RCC 7860 (cell line): ENCODE measurements around the gene SGSM1.
"Not testable (repeated sequence)": the region's sequence is repeated elsewhere in the genome, so short reads cannot be mapped to it uniquely, and the experiment has no call there.

Experiments
- DNase-seq: peaks from one replicate; pipeline ENCODE4 v3.0.0-alpha.2; 2015; ENCODE audit warnings: low spot score
- FAIRE-seq: peaks from 2 replicates; lab custom pipeline; 2012; peaks lifted over from hg19 to GRCh38; lab: Jason Lieb, UNC

The SGSM1 gene

DNA sequence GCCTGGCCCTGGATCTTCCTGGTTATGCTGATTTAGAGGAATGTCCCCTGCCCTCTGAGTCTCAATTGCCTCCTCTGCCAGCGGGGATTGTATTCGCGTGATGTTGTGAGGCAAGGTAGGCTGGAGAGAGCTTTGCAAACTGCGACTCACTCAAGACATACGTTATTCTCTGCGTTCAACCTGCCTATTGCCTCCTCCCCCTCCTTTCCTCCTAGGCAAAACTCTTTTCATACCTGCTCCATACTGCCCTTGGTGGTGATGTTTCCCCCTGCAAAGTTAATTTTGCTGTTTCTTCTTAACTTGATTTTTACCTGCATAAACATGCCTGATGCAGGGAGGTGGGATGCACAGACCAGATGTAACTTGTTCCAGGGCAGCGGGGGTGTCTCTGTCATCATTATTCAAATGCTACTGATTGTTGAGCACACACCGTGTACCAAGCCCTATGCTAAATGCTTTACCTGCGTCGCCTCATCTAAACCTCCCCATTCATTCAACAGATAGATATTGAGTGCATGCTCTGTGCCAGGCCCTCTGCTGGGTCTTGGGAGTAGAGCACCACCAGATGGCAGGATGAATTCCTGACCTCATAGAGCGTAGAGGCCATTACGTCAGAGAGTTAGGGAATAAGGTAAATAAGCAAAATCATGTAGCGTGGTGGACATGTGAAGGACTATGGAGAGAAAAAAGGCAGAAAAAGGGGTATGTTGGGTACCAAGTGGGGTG lies 29.0 kb downstream of the SGSM1 start:
- DNase-seq (no peak), FAIRE-seq (no peak)

DNA sequence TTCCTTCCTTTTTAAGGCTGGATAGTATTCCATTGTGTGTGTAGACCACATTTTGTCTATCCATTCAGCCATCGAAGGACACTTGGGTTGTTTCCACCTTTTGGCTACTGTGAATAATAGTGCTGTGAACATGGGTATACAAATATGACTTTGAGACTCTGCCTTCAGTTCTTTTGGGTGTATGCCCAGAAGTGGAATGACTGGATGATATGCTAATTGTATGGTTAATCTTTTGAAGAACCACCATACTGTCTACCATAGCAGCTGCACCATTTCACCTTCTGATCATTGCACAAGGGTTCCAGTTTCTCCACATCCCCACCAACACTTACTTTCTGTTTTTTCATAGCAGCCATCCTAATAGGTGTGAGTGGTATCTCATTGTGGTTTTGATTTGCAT lies 30.3 kb downstream of the SGSM1 start:
- FAIRE-seq = no peak
- no peak for DNase-seq

DNA sequence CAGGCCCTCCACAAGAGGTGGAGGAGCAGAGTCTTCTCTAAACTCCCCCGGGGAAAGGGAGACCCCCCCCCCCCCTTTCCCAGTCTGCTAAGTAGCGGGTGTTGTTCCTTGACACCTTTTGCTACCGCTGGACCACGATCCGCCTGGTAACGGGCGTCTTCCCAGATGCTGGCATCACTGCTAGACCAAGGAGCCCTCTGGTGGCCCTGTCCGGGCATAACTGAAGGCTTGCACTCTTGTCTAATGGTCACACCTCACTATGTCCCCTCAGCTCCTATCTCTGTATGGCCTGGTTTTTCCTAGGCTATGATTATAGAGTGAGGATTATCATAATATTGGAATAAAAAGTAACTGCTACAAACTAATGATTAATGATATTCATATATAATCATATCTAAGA lies 31.5 kb downstream of the SGSM1 start:
- DNase-seq, FAIRE-seq: not testable (repeated sequence)

DNA sequence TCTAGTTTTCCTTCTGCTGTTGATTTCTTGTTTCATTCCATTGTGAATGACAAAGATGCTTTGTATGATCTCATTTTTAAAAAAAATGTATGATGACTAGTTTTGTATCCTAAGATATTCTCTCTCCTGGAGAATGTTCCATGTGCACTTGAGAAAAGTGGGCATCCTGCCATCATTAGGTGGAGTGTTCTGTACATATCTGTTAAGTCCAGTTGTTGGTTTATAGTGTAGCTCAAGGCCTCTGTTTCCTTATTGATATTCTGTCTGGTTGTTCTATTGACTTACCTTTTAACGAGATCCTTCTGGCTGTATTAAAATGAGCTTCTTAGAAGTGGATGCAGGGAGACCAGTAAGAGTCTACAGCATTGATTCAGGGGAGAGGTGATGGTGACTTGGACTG lies 35.2 kb downstream of the SGSM1 start:
- FAIRE-seq = no peak
- DNase-seq = no peak

DNA sequence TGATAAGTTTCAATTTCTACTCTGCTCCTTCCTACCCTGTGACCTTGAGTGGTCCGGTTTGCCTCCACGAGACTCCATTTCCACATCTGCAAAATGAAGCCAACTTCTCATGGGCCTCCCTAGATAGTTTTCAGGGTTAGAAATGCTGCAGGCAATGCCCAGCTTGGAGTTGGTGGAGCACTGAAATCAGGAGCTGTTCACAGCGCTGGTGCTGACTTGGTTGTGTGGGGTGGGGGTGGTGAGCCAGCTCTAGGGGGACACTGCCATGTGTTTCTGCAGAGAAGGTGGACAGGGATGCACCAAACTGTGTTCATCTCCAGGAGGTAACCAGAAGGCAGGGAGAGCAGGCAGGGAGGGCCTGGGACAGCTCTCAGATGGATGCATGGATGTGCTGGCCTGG lies 37.0 kb downstream of the SGSM1 start:
- no peak for FAIRE-seq
- no peak for DNase-seq

DNA sequence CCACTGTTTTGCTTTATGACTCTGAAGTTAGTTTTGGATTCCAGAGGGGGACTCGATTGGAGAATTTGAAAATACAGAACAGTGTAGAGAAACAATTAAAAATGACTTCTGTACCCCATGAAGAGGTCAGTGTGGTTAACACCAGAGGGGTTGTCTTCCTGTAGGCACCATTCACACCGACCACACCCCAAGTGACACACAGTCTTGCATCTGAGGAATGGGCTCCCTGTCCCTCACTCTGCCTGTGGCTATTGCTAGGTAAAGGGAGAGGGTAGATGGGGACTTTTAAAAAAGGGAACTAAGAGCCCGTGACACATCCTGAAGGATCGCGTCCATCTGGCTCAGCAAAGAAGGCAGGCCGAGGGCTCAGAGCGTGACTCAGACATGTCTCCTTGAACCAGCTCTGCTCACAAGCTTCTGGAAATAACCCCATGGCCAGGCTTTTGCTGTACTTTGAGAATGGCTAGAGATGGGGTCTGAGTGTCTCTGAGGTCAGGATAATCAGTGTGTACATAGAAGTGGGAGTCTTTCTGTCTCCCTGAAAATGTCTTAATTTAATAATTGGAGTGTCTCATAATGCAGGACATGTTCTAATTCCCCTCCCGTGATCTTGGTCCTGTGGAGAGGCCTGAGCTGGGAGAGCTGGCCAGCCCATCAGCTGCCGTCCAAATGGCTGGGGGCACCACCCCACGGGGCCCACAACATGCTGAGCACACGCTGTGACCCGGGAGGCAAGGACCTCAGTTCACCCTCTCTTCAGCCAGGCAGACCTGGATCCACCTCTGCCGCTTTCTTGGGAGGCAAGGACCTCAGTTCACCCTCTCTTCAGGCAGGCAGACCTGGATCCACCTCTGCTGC lies 39.3 kb downstream of the SGSM1 start:
- FAIRE-seq (no peak), DNase-seq (no peak)

DNA sequence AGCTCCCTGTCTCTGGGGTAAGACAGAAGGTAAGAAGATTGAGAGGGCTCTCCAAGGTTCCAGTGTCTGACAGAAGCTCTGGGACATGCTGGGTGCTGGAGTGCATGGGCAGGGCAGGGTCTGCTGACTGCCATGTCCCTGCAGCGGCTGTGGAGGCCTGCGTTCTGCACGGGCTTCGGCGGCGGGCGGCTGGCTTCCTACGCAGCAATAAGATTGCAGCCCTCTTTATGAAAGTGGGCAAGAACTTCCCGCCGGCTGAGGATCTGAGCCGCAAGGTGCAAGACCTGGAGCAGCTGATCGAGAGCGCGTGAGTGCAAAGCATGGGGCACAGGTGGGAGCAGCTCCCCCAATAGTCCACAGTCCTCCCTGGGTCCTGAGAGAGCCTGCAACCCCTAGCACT lies 41.5 kb downstream of the SGSM1 start:
- no peak for FAIRE-seq
- no peak for DNase-seq

DNA sequence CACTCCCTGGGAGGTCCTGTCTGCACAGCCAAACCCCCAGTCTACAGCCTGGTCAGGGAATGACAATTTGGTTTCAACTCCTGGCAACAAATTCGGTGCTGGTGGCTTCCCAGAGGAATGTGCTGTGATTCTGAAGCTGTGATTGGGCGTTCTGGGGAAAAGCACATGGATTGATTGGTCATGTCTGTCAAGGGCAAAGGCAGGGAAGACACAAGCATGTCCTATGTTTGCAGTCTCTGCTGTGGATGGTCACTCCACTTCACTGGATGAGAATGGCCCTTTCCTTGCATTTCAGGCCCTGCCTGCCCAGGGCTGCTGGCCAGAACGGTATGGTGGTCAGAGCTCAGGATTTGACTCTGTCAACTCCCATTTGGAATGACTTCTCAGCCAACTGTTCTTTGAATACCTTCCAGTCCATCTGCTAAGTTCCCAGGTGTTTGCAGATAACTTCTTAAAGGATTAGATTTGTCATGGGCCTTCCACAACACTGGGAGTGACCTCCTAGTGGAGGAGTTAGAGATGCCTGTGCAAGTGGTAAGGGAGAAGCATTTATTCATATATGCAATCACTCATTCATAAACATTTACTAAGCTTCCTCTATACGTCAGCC lies 42.7 kb downstream of the SGSM1 start:
- no peak for FAIRE-seq
- DNase-seq = no peak

DNA sequence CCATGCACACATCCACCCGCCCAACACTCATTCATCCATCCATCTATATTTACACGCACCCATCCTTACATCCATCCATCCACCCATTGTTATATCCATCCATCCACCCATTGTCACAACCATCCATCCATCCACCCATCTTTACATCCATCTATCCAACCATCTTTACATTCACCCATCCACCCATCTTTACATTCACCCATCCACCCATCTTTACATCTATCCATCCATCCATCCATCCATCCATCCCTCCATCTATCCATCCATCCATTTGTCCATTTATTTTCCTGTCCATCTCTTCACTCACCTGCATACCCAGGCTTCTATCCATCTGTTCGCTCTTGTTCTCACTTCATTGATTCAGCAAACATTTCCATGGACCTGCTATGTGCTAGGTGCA lies 49.8 kb downstream of the SGSM1 start:
- DNase-seq (no peak), FAIRE-seq (no peak)

DNA sequence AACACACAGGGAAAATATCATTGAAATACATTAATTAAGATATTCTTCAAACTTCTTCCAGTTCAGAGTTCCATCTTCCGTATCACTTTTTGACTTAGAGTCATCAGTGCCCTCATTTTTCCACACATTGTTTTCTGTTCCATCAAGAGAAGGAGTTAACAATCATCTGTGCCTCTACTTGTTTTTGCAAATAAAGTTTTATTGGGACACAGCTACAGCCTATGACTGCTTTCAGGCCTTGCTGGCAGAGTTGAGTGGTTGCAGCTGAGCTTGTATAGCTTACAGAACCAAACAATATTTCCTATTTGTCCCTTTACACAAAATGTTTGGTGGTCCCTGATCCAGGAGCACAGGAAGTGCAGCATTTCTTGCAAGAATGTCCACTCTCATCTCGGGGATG lies 51.6 kb downstream of the SGSM1 start:
- FAIRE-seq = no peak

DNA sequence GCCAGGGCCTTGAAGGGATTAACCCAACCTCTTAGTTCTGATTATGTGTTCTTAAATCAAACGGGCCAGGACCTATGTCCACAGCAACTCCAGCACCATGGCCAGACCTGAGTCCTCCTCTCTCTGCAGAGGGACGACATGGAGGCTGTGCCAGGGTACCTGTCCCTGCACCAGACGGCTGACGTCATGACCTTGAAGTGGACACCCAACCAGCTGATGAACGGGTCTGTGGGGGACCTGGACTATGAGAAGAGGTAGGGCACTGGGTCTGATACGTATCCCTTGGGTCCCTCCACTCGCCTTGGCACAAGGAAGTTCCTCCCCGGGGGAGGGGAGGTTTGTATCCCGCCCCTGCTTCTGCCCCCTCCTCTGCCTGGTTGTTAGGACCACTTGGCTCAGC lies 53.6 kb downstream of the SGSM1 start:
- FAIRE-seq = no peak
- DNase-seq = no peak

More for the DNA sequence above, 51.6 kb downstream of the SGSM1 start:
- no peak for DNase-seq

DNA sequence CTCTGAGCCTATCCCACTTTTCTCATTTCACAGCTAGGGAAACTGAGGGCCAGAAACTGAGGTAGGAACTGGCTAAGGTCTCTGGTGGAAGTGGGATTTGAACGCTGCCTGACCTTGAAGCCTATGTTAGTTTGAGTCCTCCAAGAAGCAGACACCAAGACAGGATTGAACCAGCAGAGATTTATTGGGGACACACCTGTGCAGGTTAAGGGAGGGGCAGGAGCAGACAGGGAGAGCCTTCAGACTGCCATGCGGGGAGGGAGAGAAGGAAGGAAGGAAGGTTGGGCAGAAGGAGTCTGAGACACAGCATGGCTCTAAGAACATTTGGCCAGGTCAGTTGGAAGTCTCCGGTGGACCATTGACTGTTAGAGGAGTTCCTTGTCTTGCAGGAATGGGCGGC lies 59.5 kb downstream of the SGSM1 start:
- FAIRE-seq (no peak), DNase-seq (no peak)

DNA sequence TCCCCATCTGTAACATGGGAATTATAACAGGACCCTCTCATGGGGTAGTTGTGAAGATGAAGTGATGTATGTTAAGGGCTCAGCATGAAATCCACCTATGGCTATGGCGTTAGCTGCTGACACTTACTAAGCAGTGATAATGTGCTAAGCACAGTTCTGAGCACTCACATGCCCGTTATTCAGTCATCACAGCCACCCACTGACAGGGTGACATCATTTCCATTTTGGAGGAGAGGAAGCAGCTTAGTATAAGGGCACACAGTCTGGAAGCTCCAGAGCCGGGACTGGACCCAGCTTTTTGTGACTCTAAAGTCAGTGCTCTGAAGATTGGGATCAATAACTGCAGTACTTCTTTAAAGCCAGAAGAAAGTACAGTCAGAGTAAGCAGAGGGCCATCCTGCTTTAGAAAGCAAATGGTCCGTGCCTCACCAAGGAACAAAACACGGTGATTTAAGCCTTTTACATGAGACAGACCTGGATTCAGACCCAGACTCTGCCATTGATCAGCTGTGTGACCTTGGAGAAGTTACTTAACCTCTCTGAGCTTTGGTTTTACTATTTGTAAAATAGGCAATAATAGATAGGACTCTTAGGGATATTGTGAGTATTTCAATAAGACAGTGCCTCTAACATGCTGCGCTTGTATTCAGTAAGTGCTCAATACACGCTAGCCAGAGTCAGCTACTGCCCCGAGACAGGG lies 61.5 kb downstream of the SGSM1 start:
- FAIRE-seq (no peak), DNase-seq (no peak)

DNA sequence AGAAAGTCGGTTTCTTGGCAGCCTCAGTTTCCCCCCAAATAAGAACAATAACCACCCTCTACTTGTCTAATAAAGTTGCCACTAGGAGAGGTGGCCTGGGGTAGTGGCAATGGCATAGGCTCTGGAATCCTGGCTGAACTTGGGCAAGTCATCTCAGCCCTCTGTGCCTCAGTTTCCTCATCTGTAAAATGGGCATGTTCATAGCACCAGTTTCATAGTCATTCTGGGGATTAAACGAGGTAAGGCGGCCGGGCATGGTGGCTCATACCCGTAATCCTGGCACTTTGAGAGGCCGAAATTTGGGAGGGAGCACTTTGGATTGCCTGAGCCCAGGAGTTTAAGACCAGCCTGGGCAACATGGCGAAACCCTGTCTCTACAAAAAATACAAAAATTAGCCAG lies 63.0 kb downstream of the SGSM1 start:
- DNase-seq (no peak), FAIRE-seq (no peak)

DNA sequence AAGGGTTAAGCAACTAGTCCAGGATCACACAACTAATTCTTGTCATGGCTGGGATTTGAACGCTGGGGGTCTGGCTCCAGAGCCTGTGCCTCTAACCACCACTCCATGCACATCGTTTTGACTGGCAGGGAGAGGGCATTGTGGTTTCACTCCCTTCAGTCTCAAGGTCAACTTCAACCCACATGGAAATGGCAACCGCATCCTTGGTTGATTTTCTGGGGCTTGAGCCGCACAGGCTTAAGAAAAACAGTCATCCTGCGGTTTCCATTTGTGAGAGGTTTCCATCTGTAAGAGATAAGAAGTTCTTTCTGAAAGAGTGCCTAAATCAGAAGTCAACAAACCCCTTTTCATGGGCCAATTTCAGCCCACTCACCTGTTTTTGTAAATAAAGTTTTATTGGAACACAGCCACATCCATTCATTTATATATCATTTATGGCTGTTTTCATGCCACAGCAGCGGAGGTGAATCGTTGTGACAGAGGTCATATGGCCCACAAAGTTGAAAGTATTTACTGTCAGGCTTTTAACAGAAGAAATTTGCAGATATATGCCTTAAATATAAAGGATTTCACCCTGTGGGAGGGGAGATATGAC lies 65.7 kb downstream of the SGSM1 start:
- DNase-seq = no peak
- FAIRE-seq = no peak

DNA sequence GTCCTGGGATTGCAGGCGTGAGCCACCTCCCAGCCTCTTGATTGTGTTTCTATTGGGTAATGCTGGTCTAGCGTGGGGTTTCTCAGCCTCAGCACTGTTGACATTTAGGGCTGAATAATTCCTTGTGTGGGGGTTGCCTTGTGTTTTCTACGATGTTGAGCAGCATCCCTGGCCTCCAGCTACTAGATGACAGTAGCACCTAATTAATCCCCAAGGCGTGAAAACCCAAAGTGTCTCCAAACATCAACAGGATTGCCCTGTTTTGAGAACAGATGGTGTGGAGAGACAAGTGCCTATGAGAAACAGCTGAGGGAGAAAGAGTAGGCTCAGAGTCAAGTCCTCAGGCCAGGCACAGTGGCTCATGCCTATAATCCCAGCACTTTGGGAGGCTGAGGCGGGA lies 67.2 kb downstream of the SGSM1 start:
- no peak for FAIRE-seq
- no peak for DNase-seq

DNA sequence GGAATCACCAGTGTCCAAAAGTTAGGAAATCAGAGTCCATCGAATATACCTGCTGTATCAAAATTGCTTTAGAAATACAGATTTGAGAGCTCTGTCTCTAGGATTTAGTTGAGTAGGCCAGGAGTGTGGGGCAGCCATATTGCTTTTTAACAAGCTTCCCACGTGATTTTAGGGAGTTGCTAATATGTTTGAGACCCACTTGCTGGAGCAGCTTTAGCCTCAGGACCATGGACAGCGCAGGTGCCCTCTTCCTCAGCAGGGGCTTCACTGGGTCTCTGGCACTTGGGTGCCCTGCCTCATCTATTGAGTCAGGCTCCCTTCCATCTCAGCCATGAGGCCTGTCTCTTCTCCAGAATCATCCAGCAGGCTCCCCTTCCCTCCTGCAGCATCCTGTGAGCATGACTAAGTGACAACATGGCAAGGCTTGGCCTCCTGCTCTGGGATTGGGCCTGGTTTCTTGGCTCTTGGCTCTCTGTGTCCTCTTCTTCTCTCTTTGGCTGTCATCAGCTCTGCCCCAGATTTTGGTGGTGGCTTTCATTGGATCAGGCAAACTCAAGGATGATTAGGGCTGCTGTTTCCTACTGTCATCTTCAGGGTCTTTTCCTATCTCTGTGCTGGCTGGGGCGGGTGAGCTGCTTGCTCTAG lies 70.0 kb downstream of the SGSM1 start:
- FAIRE-seq = no peak
- DNase-seq = no peak

DNA sequence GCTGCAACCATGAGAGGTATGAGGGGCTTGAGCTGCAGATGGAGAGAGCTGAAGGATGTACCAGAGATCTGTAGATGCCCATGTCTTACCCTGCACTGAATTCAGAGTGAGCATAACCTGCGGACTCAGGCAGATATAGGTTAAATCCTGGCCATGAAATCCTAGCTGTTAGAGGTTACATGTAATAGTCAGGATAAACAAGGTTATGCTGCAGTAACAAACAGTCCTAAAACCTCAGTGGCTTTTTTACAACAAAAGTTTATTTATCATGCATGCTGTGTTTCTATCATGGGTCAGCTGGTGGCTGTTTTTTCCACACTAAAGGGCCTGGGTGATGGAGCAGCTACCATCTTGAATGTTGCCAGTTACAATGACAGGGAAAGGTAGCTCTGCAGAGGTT lies 70.7 kb downstream of the SGSM1 start:
- FAIRE-seq (no peak), DNase-seq (no peak)

DNA sequence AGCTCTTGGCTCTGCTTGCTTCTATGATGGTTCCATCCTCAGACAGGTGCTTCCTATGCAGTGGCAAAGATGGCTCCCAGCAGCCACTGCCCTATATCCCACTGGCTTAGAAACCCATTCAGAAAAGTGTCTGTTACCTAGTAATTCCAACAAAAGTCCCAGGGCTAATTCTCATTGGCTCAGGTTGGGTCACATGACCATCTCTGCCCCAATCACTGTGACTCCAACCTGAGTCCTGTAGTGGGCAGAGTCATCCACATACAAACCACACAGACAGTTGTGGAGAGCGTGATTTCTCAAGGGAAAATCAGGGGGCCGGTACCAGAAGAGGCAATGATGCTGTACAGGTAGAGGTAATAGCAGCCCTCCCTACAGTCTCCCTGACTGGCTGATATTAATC lies 73.0 kb downstream of the SGSM1 start:
- FAIRE-seq = no peak
- DNase-seq = no peak

DNA sequence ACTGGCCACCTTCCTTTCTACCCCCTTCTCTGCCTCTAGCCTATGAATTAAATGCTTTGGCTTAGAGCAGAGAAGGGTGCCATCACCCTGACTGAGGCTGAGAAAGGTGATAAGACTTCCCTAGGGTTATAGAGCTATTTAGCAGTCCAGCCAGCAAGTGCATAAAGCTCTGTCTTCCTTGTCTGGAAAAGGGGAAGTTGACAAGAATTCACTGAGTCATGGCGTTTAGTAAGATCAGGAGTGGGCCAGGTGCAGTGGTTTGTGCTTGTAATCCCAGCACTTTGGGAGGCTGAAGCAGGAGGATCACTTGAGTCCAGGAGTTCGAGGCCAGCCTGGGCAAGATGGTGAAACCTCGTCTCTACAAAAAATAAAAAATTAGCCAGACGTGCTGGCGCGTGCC lies 77.4 kb downstream of the SGSM1 start:
- DNase-seq (no peak), FAIRE-seq (no peak)

DNA sequence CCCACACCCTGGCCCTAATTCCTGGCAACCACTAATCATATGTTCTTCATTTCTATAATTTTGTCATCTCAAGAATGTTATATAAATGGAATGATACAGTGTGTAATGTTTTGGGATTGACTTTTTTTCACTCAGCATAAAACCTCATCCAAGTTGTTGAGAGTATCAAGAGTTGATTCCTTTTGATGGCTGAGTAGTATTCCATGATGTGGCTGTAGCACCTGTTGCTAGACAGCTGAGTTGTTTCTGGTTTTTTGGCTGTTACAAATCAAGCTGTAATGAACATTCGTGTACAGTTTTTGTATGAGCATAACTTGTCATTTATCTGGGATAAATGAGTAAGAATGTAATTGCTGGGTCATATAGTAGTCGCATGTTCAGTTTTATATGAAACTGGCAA lies 81.2 kb downstream of the SGSM1 start:
- DNase-seq (no peak), FAIRE-seq (no peak)
